Measurements from ENCODE around the gene TKT. TPM values are rescaled to one million over a fixed set of nuclear protein-coding genes. Genes with fewer than 3 reads are reported as not detected.
"Not testable (repeated sequence)": the region's sequence is repeated elsewhere in the genome, so short reads cannot be mapped to it uniquely, and the experiment has no call there.

The TKT gene
- total and polyA plus RNA-seq, 8 donors = 84.9 to 385 (median 140) TPM

DNA sequence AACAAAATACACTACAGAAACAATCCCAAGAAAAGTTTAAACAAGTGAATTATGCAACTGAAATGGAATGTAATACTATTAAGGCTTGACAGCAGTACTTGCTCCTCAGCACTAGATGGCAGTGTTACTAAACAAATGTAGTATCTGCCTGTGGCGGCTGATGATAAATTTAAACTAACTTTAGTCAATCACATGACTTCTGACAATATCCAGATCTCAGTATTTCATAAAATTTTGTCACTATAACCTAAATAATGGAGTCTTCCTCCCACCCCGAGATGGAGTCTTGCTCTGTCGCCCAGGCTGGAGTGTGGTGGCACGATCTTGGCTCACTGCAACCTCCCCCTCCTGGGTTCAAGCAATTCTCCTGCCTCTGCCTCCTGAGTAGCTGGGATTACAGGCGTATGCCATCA, 43.8 kb upstream of the TKT start:
- WGBS, 5 donors = 35 to 56% (median 51%) methylated on average over 5 of the region's 5 CpGs

DNA sequence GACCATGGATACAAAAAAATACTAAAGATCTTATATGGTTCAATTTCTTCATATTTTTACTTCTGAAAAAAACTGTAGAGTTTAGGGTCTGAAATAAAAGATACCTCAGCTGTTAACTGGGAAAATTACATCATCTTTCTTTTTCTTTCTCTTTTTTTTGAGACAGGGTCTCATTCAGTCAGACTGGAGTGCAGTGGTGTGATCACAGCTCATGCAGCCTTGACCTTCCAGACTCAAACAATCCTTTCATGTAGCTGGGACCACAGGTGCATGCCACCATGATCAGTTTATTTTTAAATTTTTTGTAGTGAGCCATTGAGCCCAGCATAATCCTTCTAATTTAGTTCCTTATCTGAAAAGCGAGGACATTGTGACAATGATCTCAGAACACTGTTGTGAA, 39.6 kb upstream of the TKT start:
- intact Hi-C loops (cut with DNase I; ENCODE audit: low total_unique reads) = no loop called here
- no peak overlapping the region for H3K4me3 ChIP-seq
- WGBS, 5 donors = 94 to 100% (median 98%) methylated on average over 1 of the region's 1 CpG
- no peaks in the 10 kb centered on the region for H3K27me3 ChIP-seq
- no peaks in the 10 kb centered on the region for H3K9me3 ChIP-seq
- DNase-seq = no peak
- peaks cover 11 to 77% (median 66%) of the 10 kb centered on the region in 4 donors for H3K36me3 ChIP-seq
- TF ChIP-seq, protein P1, sequence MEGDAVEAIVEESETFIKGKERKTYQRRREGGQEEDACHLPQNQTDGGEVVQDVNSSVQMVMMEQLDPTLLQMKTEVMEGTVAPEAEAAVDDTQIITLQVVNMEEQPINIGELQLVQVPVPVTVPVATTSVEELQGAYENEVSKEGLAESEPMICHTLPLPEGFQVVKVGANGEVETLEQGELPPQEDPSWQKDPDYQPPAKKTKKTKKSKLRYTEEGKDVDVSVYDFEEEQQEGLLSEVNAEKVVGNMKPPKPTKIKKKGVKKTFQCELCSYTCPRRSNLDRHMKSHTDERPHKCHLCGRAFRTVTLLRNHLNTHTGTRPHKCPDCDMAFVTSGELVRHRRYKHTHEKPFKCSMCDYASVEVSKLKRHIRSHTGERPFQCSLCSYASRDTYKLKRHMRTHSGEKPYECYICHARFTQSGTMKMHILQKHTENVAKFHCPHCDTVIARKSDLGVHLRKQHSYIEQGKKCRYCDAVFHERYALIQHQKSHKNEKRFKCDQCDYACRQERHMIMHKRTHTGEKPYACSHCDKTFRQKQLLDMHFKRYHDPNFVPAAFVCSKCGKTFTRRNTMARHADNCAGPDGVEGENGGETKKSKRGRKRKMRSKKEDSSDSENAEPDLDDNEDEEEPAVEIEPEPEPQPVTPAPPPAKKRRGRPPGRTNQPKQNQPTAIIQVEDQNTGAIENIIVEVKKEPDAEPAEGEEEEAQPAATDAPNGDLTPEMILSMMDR (IDR thresholded peaks at IDR 0.05) = no peak
- TF ChIP-seq POLR2AphosphoS5 (IDR thresholded peaks at IDR 0.05) (no peak), EP300 (IDR thresholded peaks at IDR 0.05) (no peak), POLR2A (IDR thresholded peaks at IDR 0.05) (no peak)
- H3K27ac ChIP-seq = no peak overlapping the region
- peaks cover 0 to 12% (median 5%) of the 10 kb centered on the region in 4 donors for H3K4me1 ChIP-seq

More for the DNA sequence above, 43.8 kb upstream of the TKT start:
- H3K36me3 ChIP-seq = peaks cover 6 to 78% (median 73%) of the 10 kb centered on the region in 4 donors
- TF ChIP-seq POLR2AphosphoS5 (IDR thresholded peaks at IDR 0.05) = peak in 2 of 3 donors; percentile 23 to 65
- TF ChIP-seq, protein P1 (IDR thresholded peaks at IDR 0.05) = peak in 5 of 7 experiments; percentile 73 to 89 (median 84)
- H3K4me3 ChIP-seq, H3K9me3 ChIP-seq, H3K27me3 ChIP-seq: not testable (repeated sequence)
- peak in 1 of 2 donors; percentile 77 for DNase-seq
- peak overlapping the region in 3 of 5 donors; percentile 38 to 75 (median 39) for H3K27ac ChIP-seq
- intact Hi-C loops (cut with DNase I; ENCODE audit: low total_unique reads) = loop anchor here (5.0 kb wide), 1 partner anchor 413 kb away; no protein-coding TSS in a partner anchor
- peaks cover 0 to 25% (median 14%) of the 10 kb centered on the region in 4 donors for H3K4me1 ChIP-seq

DNA sequence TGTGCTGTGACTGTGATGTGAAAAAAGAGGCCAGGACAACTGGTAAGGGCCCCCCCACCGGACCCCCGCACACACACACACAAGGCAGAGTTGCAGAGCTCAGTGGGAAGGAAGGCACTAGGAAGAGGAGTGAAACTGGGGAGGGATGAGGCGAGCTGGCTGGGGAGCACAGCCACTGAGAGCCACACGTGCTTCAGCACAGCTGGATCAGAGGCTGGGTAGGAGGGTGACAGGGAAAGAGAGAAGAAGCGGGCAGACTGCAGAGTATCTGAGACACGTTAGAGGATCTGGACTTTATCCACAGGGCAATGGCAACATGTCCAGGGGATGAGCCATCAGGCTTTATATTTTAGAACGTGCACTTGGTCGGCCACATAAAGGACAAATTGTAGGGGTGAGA, 38.0 kb upstream of the TKT start:
- H3K4me3 ChIP-seq = no peak overlapping the region
- H3K36me3 ChIP-seq = peaks cover 11 to 77% (median 70%) of the 10 kb centered on the region in 4 donors

DNA sequence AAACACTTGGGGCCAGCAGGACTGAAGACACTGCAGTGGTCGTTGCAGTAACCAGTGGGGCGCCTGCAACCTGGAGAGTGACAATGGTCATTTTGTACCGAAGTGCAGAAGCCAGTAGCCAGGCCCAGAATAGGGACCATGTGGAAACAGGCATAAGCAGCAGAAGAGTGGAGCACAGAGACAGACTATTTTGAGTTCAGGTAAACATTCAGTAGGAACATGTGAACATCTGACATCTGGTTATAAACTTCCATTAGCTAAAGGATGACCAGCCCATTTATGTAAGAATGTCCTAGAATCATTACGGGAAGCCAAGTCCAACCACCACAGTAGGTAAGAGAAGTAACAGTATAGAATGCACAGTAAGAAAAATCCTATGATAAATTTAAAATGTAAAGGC, 32.4 kb upstream of the TKT start:
- DNase-seq = no peak
- 59 to 74% (median 69%) methylated on average over 4 of the region's 4 CpGs for WGBS, 5 donors
- Histone ChIP-seq H3K9me3 (no peaks in the 10 kb centered on the region), H3K27ac (peak overlapping the region in 1 of 5 donors; percentile 60), H3K36me3 (peaks cover 18 to 90% (median 87%) of the 10 kb centered on the region in 4 donors), H3K4me1 (peaks cover 0 to 19% (median 4%) of the 10 kb centered on the region in 4 donors), H3K27me3 (no peaks in the 10 kb centered on the region), H3K4me3 (no peak overlapping the region)
- TF ChIP-seq POLR2A (IDR thresholded peaks at IDR 0.05) = no peak
- TF ChIP-seq, protein P1 (IDR thresholded peaks at IDR 0.05) = no peak
- TF ChIP-seq POLR2AphosphoS5 (IDR thresholded peaks at IDR 0.05) = no peak
- TF ChIP-seq EP300 (IDR thresholded peaks at IDR 0.05) = no peak
- intact Hi-C loops (cut with DNase I; ENCODE audit: low total_unique reads) = no loop called here

More for the DNA sequence above, 38.0 kb upstream of the TKT start:
- H3K27ac ChIP-seq = no peak overlapping the region
- 88 to 94% (median 91%) methylated on average over 8 of the region's 8 CpGs for WGBS, 5 donors
- intact Hi-C loops (cut with DNase I; ENCODE audit: low total_unique reads) = no loop called here
- no peak for DNase-seq
- no peaks in the 10 kb centered on the region for H3K9me3 ChIP-seq
- H3K4me1 ChIP-seq = no peaks in the 10 kb centered on the region
- no peaks in the 10 kb centered on the region for H3K27me3 ChIP-seq
- TF ChIP-seq EP300 (IDR thresholded peaks at IDR 0.05) (no peak), POLR2A (IDR thresholded peaks at IDR 0.05) (no peak), POLR2AphosphoS5 (IDR thresholded peaks at IDR 0.05) (no peak)

DNA sequence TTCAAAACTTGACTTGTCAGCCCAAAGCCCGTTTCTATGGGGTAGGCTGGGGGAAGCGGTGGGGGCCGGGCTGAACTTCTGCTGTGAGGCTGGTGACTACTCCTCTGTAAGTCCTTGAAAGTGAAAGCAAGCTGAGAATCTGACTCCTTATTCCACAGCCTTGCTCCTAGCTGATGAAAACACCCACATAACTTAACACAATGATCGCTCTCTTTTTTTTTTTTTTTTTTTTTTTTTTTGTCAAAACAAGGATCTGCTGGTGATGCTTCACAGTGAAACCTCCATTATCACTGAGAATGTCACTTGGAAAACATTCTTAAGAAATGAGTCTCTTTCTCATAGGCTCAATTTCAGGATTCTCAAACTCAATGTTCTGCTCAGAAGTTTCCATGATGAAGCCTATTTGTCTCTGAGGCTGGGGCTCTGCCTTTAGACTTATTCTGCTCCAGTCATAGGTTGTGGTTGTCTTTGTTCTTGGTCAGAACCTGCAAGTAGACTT, 31.4 kb upstream of the TKT start:
- Histone ChIP-seq H3K27me3 (no peaks in the 10 kb centered on the region), H3K4me3 (no peak overlapping the region), H3K27ac (peak overlapping the region in 1 of 5 donors; percentile 60), H3K4me1 (peaks cover 0 to 19% (median 4%) of the 10 kb centered on the region in 4 donors), H3K9me3 (no peaks in the 10 kb centered on the region), H3K36me3 (peaks cover 16 to 87% (median 82%) of the 10 kb centered on the region in 4 donors)
- WGBS, 5 donors = 63 to 85% (median 78%) methylated on average over 4 of the region's 4 CpGs
- TF ChIP-seq, protein P1 (IDR thresholded peaks at IDR 0.05) = no peak
- no peak for TF ChIP-seq POLR2AphosphoS5 (IDR thresholded peaks at IDR 0.05)
- DNase-seq = peak in 1 of 2 donors; percentile 20
- intact Hi-C loops (cut with DNase I; ENCODE audit: low total_unique reads) = no loop called here

Measured in stomach (tissue), 9 donors.